ENCODE results near the gene POLN.

GRCh38 chr4:2289311-2289954 lies 47.5 kb upstream of the POLN start:
- TF ChIP-seq CTCF (IDR thresholded peaks at IDR 0.05; ENCODE audit: low read length) = no peak
- no peak for TF ChIP-seq EZH2 (IDR thresholded peaks at IDR 0.05; ENCODE audit: borderline replicate concordance, low read length)
